SK-N-SH (cell line): ENCODE results near the gene ZNF550. TPM values are rescaled to one million over a fixed set of nuclear protein-coding genes. Genes with fewer than 3 reads are reported as not detected.
A peak's percentile ranks its signal among the peaks of the same experiment; 100 is the strongest.

Experiments used
- CTCF ChIA-PET: fragments of 300-600, 350-600 bp; formaldehyde crosslinking; extraction: SDS; loops from one replicate; lab custom pipeline; 2021; lab: Yijun Ruan, JAX
- POLR2A ChIA-PET: fragments of 350-600 bp; sonication (Branson Sonifier 250); formaldehyde crosslinking; extraction: SDS; loops from one replicate; lab custom pipeline; 2020; ENCODE audit warnings: antibody characterized with exemption, inconsistent platforms; lab: Yijun Ruan, JAX
- DNase-seq: peaks from one replicate; pipeline ENCODE4 v3.0.0; 2012
- H2AFZ ChIP-seq: fragments of 200-600 bp; sonication (generic); 2 replicates; pipeline ENCODE4 v1.8.1; 2016; ENCODE audit warnings: antibody characterized with exemption, mild to moderate bottlenecking, low read depth
- H3F3A ChIP-seq: fragments of 200-600 bp; sonication (generic); replicated peaks from 2 replicates; pipeline ENCODE3; 2016; ENCODE audit warnings: antibody characterized with exemption, mild to moderate bottlenecking; ENCODE audit not compliant: insufficient read depth
- H3K27ac ChIP-seq, 2 experiments: fragments of 200-500 bp in 1 of 2; fragments of 200-600 bp in 1 of 2; sonication (Bioruptor generic) in 1 of 2; sonication (generic), shearing (Covaris generic) in 1 of 2; 2 replicates each; pipeline versions ENCODE4 v1.5.1 to v1.6.1; 2014 to 2016; ENCODE audit warnings: low read depth in 2 of 2, inconsistent platforms in 1 of 2, low read length in 1 of 2, mild to moderate bottlenecking in 1 of 2, mixed read lengths in 1 of 2
- H3K27me3 ChIP-seq: fragments of 200-600 bp; sonication (generic), shearing (Covaris generic); 2 replicates; pipeline ENCODE4 v1.6.1; 2016; ENCODE audit warnings: mixed run types; ENCODE audit not compliant: insufficient read depth
- H3K36me3 ChIP-seq, 2 experiments: fragments of 200-500 bp in 1 of 2; fragments of 200-600 bp in 1 of 2; sonication (Bioruptor generic) in 1 of 2; sonication (generic) in 1 of 2; replicated peaks in 1 of 2; 2 replicates each; pipeline versions ENCODE3 to v1.5.1; 2014 to 2016; ENCODE audit warnings: low read length in 1 of 2, mild to moderate bottlenecking in 1 of 2; ENCODE audit not compliant: insufficient read depth in 2 of 2, control insufficient read depth in 1 of 2
- H3K4me1 ChIP-seq, 2 experiments: fragments of 200-500 bp in 1 of 2; fragments of 200-600 bp in 1 of 2; sonication (Bioruptor generic) in 1 of 2; sonication (generic), shearing (Covaris generic) in 1 of 2; 2 replicates each; pipeline versions ENCODE4 v1.5.1 to v1.6.1; 2014 to 2016; ENCODE audit warnings: low read depth in 1 of 2, low read length in 1 of 2, mixed run types in 1 of 2; ENCODE audit not compliant: insufficient read depth in 2 of 2, control insufficient read depth in 1 of 2
- H3K4me2 ChIP-seq: fragments of 200-600 bp; sonication (generic), shearing (Covaris generic); 2 replicates; pipeline ENCODE4 v1.6.1; 2017; ENCODE audit warnings: mixed run types
- H3K4me3 ChIP-seq, 2 experiments: fragments of 200-500 bp in 1 of 2; fragments of 200-600 bp in 1 of 2; sonication (Bioruptor generic) in 1 of 2; sonication (generic), shearing (Covaris generic) in 1 of 2; 2 replicates each; pipeline versions ENCODE4 v1.5.1 to v1.8.1; 2014 to 2016; ENCODE audit warnings: low read depth in 2 of 2, inconsistent platforms in 1 of 2, low read length in 1 of 2, mild to moderate bottlenecking in 1 of 2, mixed read lengths in 1 of 2, moderate library complexity in 1 of 2
- H3K79me2 ChIP-seq: fragments of 200-600 bp; sonication (generic); 2 replicates; pipeline ENCODE4 v1.8.1; 2017; ENCODE audit warnings: mild to moderate bottlenecking; ENCODE audit not compliant: insufficient read depth
- H3K9ac ChIP-seq: fragments of 200-600 bp; sonication (generic); 2 replicates; pipeline ENCODE4 v1.6.1; 2017; ENCODE audit warnings: mixed run types
- H3K9me2 ChIP-seq: fragments of 200-600 bp; sonication (generic); 2 replicates; pipeline ENCODE4 v1.6.1; 2017; ENCODE audit warnings: mixed run types
- H3K9me3 ChIP-seq: fragments of 200-600 bp; sonication (generic); 2 replicates; pipeline ENCODE4 v1.6.1; 2017; ENCODE audit warnings: mixed run types, mild to moderate bottlenecking, moderate library complexity
- H4K20me1 ChIP-seq: fragments of 200-600 bp; sonication (generic); 2 replicates; pipeline ENCODE4 v1.6.1; 2017; ENCODE audit warnings: mild to moderate bottlenecking, mixed run types; ENCODE audit not compliant: insufficient read depth
- CHD2 ChIP-seq: fragments of 150-350 bp; IDR thresholded peaks from 2 replicates; pipeline ENCODE4 v1.6.1; 2018; ENCODE audit warnings: low read length; ENCODE audit not compliant: partially characterized antibody
- FOXJ3 ChIP-seq: sonication (generic); formaldehyde crosslinking; IDR thresholded peaks from 2 replicates; pipeline ENCODE4 v1.5.1; 2020; ENCODE audit warnings: mild to moderate bottlenecking, missing genetic modification reagents
- GABPA ChIP-seq: IDR thresholded peaks from 2 replicates; pipeline ENCODE4 v1.4.0; 2012; ENCODE audit warnings: low read depth, mild to moderate bottlenecking
- IRF3 ChIP-seq: fragments of 150-350 bp; IDR thresholded peaks from 2 replicates; pipeline ENCODE4 v1.6.1; 2016; ENCODE audit warnings: mild to moderate bottlenecking, low read depth, low read length
- MAX ChIP-seq: IDR thresholded peaks from 2 replicates; pipeline ENCODE4 v1.4.0; 2012; ENCODE audit warnings: low read depth
- MXI1 ChIP-seq: IDR thresholded peaks from 2 replicates; pipeline ENCODE4 v1.6.1; 2012; ENCODE audit warnings: mild to moderate bottlenecking, low read depth, low read length, improper control_type of control experiment
- NRF1 ChIP-seq: IDR thresholded peaks from 2 replicates; pipeline ENCODE4 v1.6.1; 2012; ENCODE audit warnings: low read depth, mild to moderate bottlenecking, low read length
- POLR2AphosphoS5 ChIP-seq: IDR thresholded peaks from 2 replicates; pipeline ENCODE4 v1.6.1; 2012; ENCODE audit warnings: low read depth, low read length
- RFX5 ChIP-seq: IDR thresholded peaks from 2 replicates; pipeline ENCODE4 v1.6.1; 2012; ENCODE audit warnings: mild to moderate bottlenecking, improper control_type of control experiment, low read length
- USF1 ChIP-seq: IDR thresholded peaks from 2 replicates; pipeline ENCODE4 v1.4.0; 2012; ENCODE audit warnings: low read depth, borderline replicate concordance
- USF2 ChIP-seq: fragments of 150-350 bp; IDR thresholded peaks from 2 replicates; pipeline ENCODE4 v1.6.1; 2017; ENCODE audit warnings: antibody characterized with exemption, low read length, low read depth, borderline replicate concordance
- WGBS: methylation state at CpG from one replicate; pipeline ENCODE4 v1.1.6; 2017; ENCODE audit warnings: low lambda C conversion rate; 5-methylcytosine and 5-hydroxymethylcytosine counted together
- polyA plus RNA-seq, 3 experiments: library from polyadenylated mRNA; depleted of rRNA; stranded (reverse); fragments of >200 nt; gene quantifications; 2 replicates each; pipeline ENCODE4 v1.2.3, GENCODE V29; 2012

The ZNF550 gene
- polyA plus RNA-seq, 1 of the 3 experiments (the other 2 are of a cell fraction), result 5.7 TPM

GRCh38 chr19:57583521-57584416, 24.1 kb upstream of the ZNF550 start, which contains the start of gene ZIK1:
Gene ZIK1, plus strand, starts transcription at chr19:57584145. Its CDS starts 212 bp downstream, at chr19:57584357.
- DNase-seq, result peak; percentile 97
- CTCF ChIA-PET, result interaction anchor here (0.6 to 1.4 kb wide), 3 partner anchors 16 to 242 kb away, joined by 3 read pairs; partner anchors contain the start of gene ZNF530
- Histone ChIP-seq H3K9me3 (no peaks in the 10 kb centered on the region; the same call in 1 of the 2 replicates), H3K27ac (peak within 1 kb of the TSS in 1 of 2 experiments; percentile 54; a peak in 1 of 4 replicates), H4K20me1 (no peaks in the 10 kb centered on the region), H3K27me3 (no peaks in the 10 kb centered on the region), H3K9ac (peak within 1 kb of the TSS; percentile 58), H3K9me2 (no peaks in the 10 kb centered on the region), H3F3A (peaks cover 3% of the 10 kb centered on the region), H3K4me1 (peaks cover 0 to 8% of the 10 kb centered on the region in 2 experiments; a peak in 1 of 4 replicates), H3K4me3 (peak within 1 kb of the TSS; percentile 62), H3K79me2 (peaks cover 5% of the 10 kb centered on the region; the same call in 1 of the 2 replicates), H2AFZ (peak within 1 kb of the TSS; percentile 90), H3K4me2 (peak within 1 kb of the TSS; percentile 81), H3K36me3 (peaks cover under 1 to 3% of the 10 kb centered on the region in 2 experiments)
- 32% methylated on average over 24 of the region's 76 CpGs for WGBS
- POLR2A ChIA-PET, result interaction anchor here (1.0 kb wide), 1 partner anchor 30 kb away, joined by 4 read pairs; the partner anchor contains the start of gene ZNF134
- TF ChIP-seq POLR2AphosphoS5 (0 out of 2 replicates have a peak, but pooled peaks have one; percentile 15), FOXJ3 (CRISPR knock-in tag) (no peak), MXI1 (no peak), USF1 (peak; percentile 45; the same call in 1 of the 2 replicates), CHD2 (peak; percentile 80), IRF3 (no peak), USF2 (no peak), MAX (peak; percentile 79), NRF1 (no peak), RFX5 (no peak), GABPA (peak; percentile 94)
